GM12891 (cell line): ENCODE results near the gene G3BP2.

Experiments used
- DNase-seq: peaks from one replicate; pipeline ENCODE4 v3.0.0; 2011; ENCODE audit warnings: low spot score; ENCODE audit not compliant: insufficient read length
- FAIRE-seq: peaks from 2 replicates; lab custom pipeline; 2011; peaks lifted over from hg19 to GRCh38; lab: Jason Lieb, UNC
- PAX5 ChIP-seq: IDR thresholded peaks from 2 replicates; pipeline ENCODE4 v1.6.1; 2011; ENCODE audit warnings: low read length, moderate library complexity, mild to moderate bottlenecking; ENCODE audit not compliant: insufficient read depth, severe bottlenecking
- POLR2A ChIP-seq: IDR thresholded peaks from 2 replicates; pipeline ENCODE4 v1.6.1; 2011; ENCODE audit warnings: low read depth, low read length, control low read depth
- POLR2AphosphoS5 ChIP-seq: IDR thresholded peaks from 2 replicates; pipeline ENCODE4 v1.6.1; 2011; ENCODE audit warnings: low read depth, low read length, control low read depth
- POU2F2 ChIP-seq: IDR thresholded peaks from 2 replicates; pipeline ENCODE4 v1.6.1; 2011; ENCODE audit warnings: low read depth, mild to moderate bottlenecking, control low read depth, low read length, moderate library complexity
- SPI1 ChIP-seq: IDR thresholded peaks from 2 replicates; pipeline ENCODE4 v1.6.1; 2011; ENCODE audit warnings: low read depth, low read length, control low read depth
- TAF1 ChIP-seq: IDR thresholded peaks from 2 replicates; pipeline ENCODE4 v1.6.1; 2011; ENCODE audit warnings: low read depth, low read length, control low read depth

The G3BP2 gene

GRCh38 chr4:75629239-75629638 lies 44.0 kb downstream of the G3BP2 start:
- DNase-seq (no peak), FAIRE-seq (peak; percentile 9)
- no peak for TF ChIP-seq PAX5
- TF ChIP-seq POLR2A: no peak
- no peak for TF ChIP-seq SPI1
- no peak for TF ChIP-seq TAF1
- no peak for TF ChIP-seq POU2F2
- TF ChIP-seq POLR2AphosphoS5: no peak

- FAIRE-seq (no peak), DNase-seq (no peak)
- no peak for TF ChIP-seq POLR2A
- TF ChIP-seq PAX5: no peak
- no peak for TF ChIP-seq POLR2AphosphoS5
- TF ChIP-seq POU2F2: no peak
- TF ChIP-seq TAF1: no peak
- no peak for TF ChIP-seq SPI1
These were observed 50.2 kb downstream of the G3BP2 start for GRCh38 chr4:75623026-75623425.

- TF ChIP-seq POU2F2: no peak
- TF ChIP-seq SPI1: no peak
- TF ChIP-seq PAX5: no peak
- no peak for TF ChIP-seq POLR2AphosphoS5
- TF ChIP-seq POLR2A: no peak
- TF ChIP-seq TAF1: no peak
- FAIRE-seq: no peak
These were observed 51.5 kb downstream of the G3BP2 start for GRCh38 chr4:75621715-75622114.

GRCh38 chr4:75612306-75612705 lies 60.9 kb downstream of the G3BP2 start:
- DNase-seq (no peak), FAIRE-seq (no peak)
- TF ChIP-seq SPI1 (no peak), PAX5 (no peak), POLR2A (no peak), POLR2AphosphoS5 (no peak), POU2F2 (no peak), TAF1 (no peak)

More at GRCh38 chr4:75621715-75622114, 51.5 kb downstream of the G3BP2 start:
- DNase-seq: no peak

GRCh38 chr4:75605928-75606327 lies 67.3 kb downstream of the G3BP2 start:
- DNase-seq (no peak), FAIRE-seq (no peak)
- TF ChIP-seq TAF1 (no peak), SPI1 (no peak), POLR2AphosphoS5 (no peak), PAX5 (no peak), POLR2A (no peak), POU2F2 (no peak)

- DNase-seq (no peak), FAIRE-seq (no peak)
- TF ChIP-seq POU2F2 (no peak), PAX5 (no peak), SPI1 (no peak), TAF1 (no peak), POLR2AphosphoS5 (no peak), POLR2A (no peak)
These were observed 73.6 kb downstream of the G3BP2 start for GRCh38 chr4:75599647-75600046.

GRCh38 chr4:75598390-75598789 lies 74.8 kb downstream of the G3BP2 start:
- DNase-seq (no peak), FAIRE-seq (no peak)
- TF ChIP-seq SPI1 (no peak), POLR2A (no peak), TAF1 (no peak), POU2F2 (no peak), POLR2AphosphoS5 (no peak), PAX5 (no peak)

- DNase-seq (no peak), FAIRE-seq (no peak)
- TF ChIP-seq PAX5 (no peak), SPI1 (no peak), POLR2AphosphoS5 (no peak), POLR2A (no peak), TAF1 (no peak), POU2F2 (no peak)
These were observed 77.2 kb downstream of the G3BP2 start for GRCh38 chr4:75596061-75596460.

GRCh38 chr4:75593393-75593792 lies 79.8 kb downstream of the G3BP2 start:
- no peak for FAIRE-seq
- DNase-seq: no peak
- TF ChIP-seq POU2F2: no peak
- no peak for TF ChIP-seq TAF1
- no peak for TF ChIP-seq PAX5
- no peak for TF ChIP-seq SPI1
- TF ChIP-seq POLR2AphosphoS5: no peak
- no peak for TF ChIP-seq POLR2A
